DMS79 treated with DMSO at 0.1 percent for 48 hours (cell line): Measurements from ENCODE around the gene EPHB3.

Source experiments
- DNase-seq: peaks from one replicate; lab custom pipeline; 2025; lab: John Stamatoyannopoulos, UW

EPHB3 gene

GRCh38 chr3:184626923-184627322 is 65.3 kb downstream of the EPHB3 start:
- no peak for DNase-seq

DNA sequence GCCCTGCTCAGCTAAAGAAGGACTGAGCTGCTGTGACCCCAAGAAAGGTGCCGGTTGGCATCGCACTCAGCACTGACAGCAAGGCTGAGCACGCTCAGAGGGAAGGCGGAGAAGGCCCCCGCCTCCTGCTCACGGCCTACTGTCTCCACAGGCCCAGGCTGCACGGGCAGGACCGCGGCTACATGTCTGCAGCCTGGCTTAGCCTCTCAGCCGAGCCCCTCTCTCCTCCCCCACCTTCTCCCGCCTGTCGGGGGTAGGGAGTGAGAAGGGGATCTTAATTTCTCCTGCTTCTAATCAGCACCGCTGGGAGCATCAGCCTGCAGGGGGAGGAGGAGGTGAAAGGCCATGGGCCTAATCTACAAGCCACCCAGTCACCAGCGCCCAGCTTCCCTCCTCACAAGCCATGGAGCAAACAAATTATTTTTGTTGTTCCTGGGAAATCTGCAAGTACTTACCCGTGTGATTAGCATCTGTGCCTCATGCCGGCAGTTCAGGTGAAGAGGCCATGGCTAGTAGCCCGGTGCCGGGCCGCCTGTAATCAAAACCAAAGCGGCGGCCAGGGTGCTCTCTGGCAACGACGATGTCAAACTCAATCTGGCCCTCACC is 68.1 kb downstream of the EPHB3 start:
- no peak for DNase-seq

- DNase-seq = no peak
Measured at GRCh38 chr3:184630861-184631471, 69.4 kb downstream of the EPHB3 start.

DNA sequence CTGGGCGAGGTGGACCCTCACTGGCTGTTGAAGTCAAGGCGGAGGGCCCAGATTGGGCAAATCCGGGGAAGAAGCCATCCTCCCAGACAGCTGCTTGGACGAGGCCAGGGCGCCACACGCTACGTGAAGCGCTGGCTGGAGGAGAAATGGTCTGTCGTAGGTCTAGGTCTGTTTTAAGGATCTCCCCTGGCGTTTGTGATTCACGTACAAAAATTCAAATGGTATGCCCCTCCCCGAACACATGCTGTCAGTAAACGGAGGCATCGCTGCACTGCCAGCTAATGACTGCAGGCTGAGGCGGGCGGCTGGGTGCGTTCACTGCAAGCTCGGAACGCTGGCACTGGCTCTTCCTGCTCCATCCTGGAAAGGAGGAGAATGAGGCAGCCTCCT is 69.9 kb downstream of the EPHB3 start:
- DNase-seq = no peak
